Muscle layer of colon (tissue), 2 donors: ENCODE measurements around the gene FMO3.

Experiments used
- H3K27ac ChIP-seq: one replicate; pipeline ENCODE4 v1.7.0; 2013; ENCODE audit warnings: low read depth, mild to moderate bottlenecking, low read length, moderate library complexity
- H3K27me3 ChIP-seq, 2 donors: one replicate each; pipeline ENCODE4 v1.7.0; 2013; ENCODE audit warnings: low read length in 2 of 2, mild to moderate bottlenecking in 2 of 2; ENCODE audit not compliant: insufficient read depth in 2 of 2, control insufficient read depth in 1 of 2
- H3K36me3 ChIP-seq: one replicate; pipeline ENCODE4 v1.7.0; 2013; ENCODE audit warnings: mild to moderate bottlenecking, low read length; ENCODE audit not compliant: insufficient read depth
- H3K4me1 ChIP-seq: one replicate; pipeline ENCODE4 v1.7.0; 2013; ENCODE audit warnings: mild to moderate bottlenecking, low read length; ENCODE audit not compliant: insufficient read depth
- H3K4me3 ChIP-seq, 2 donors: one replicate each; pipeline ENCODE4 v1.7.0; 2013; ENCODE audit warnings: low read length in 2 of 2, low read depth in 1 of 2, mild to moderate bottlenecking in 1 of 2, moderate library complexity in 1 of 2
- H3K9ac ChIP-seq: one replicate; pipeline ENCODE4 v1.7.0; 2013; ENCODE audit warnings: low read length
- H3K9me3 ChIP-seq: one replicate; pipeline ENCODE4 v1.7.0; 2013; ENCODE audit warnings: mild to moderate bottlenecking, low read length
- donor health status: abdominal sarcoma.
- donor health status: Adenocarcinoma of cecum.

FMO3 gene

GRCh38 chr1:171160639-171161354, 70.1 kb downstream of the FMO3 start:
- H3K27me3 ChIP-seq = no peaks in the 10 kb centered on the region
- H3K4me3 ChIP-seq = no peak overlapping the region
- no peaks in the 10 kb centered on the region for H3K4me1 ChIP-seq
- H3K27ac ChIP-seq = no peak overlapping the region
- no peaks in the 10 kb centered on the region for H3K36me3 ChIP-seq
- no peaks in the 10 kb centered on the region for H3K9me3 ChIP-seq
- no peak overlapping the region for H3K9ac ChIP-seq

GRCh38 chr1:171161431-171161830, 70.7 kb downstream of the FMO3 start:
- Histone ChIP-seq H3K27ac (no peak overlapping the region), H3K27me3 (no peaks in the 10 kb centered on the region), H3K4me3 (no peak overlapping the region), H3K9ac (no peak overlapping the region), H3K4me1 (no peaks in the 10 kb centered on the region), H3K9me3 (no peaks in the 10 kb centered on the region), H3K36me3 (no peaks in the 10 kb centered on the region)

DNA sequence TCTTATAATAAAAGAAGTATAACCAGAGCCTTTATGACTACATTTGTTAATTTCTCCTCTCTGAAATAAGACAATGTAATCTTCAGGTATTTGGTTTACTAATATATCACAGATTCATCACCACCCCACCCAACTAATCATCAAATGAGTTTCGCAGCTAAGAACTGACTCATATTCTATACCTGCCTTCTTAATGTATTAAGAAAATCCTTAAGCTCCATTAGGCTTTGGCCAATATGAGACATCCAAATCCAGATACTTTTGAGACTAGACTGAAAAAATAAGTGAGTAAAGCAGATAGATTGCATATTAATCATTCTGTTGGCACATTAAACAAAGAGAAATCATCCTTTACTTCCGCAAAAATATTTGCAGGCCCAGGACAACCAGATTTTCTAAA, 75.7 kb downstream of the FMO3 start:
- Histone ChIP-seq H3K36me3 (no peaks in the 10 kb centered on the region), H3K4me3 (no peak overlapping the region), H3K4me1 (no peaks in the 10 kb centered on the region), H3K27me3 (no peaks in the 10 kb centered on the region), H3K9ac (no peak overlapping the region), H3K9me3 (no peaks in the 10 kb centered on the region), H3K27ac (no peak overlapping the region)
